Measurements from ENCODE around the gene TPRKB. TPM values are rescaled to one million over a fixed set of nuclear protein-coding genes. Genes with fewer than 3 reads are reported as not detected.

The TPRKB gene
- total RNA-seq, 1 experiment from 2014 or later: 44.7 TPM

DNA sequence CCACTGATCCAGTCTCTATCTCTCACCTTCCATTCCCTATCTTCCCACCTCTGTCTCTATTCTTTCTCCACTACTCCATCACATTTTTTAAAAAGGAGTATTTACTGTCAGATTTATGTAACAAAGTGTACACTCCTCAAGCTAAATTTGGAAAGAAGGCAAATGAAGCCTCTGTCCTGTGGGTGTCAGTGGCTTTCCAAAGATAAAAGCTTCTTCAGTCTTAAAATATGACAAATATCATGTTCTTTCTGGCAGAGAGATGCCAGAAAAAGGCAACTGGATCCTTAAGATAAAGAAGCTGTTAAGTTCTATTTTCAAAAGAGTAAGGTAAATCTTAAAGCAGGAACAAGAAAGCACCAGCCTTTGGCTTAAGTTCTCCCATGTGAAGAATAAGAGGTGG is 35.7 kb upstream of the TPRKB start:
- Histone ChIP-seq H3K79me1 (ENCODE audit: insufficient read depth, low read depth, low read length, poor library complexity, severe bottlenecking) (no peaks in the 10 kb centered on the region), H3K4ac (ENCODE audit: low read depth, low read length) (no peak overlapping the region), H3K27ac (ENCODE audit: insufficient read length, low read depth, low read length) (no peak overlapping the region), H2AK5ac (ENCODE audit: insufficient read length, low read length) (no peak overlapping the region), H3K79me2 (ENCODE audit: insufficient read depth, low read length) (no peaks in the 10 kb centered on the region; the same call in 1 of the 2 replicates), H3K23ac (ENCODE audit: insufficient read length, low read depth, low read length) (no peak overlapping the region), H4K5ac (ENCODE audit: insufficient read length, low read depth, low read length) (no peak overlapping the region), H2BK120ac (ENCODE audit: low read depth, low read length, poor library complexity, severe bottlenecking) (no peak overlapping the region), H2BK20ac (ENCODE audit: low read depth, low read length, poor library complexity, severe bottlenecking) (no peak overlapping the region), H3K27me3 (ENCODE audit: insufficient read depth, low read length) (no peaks in the 10 kb centered on the region), H3T11ph (ENCODE audit: low read length) (no peak overlapping the region), H3K4me2 (ENCODE audit: insufficient read depth, insufficient read length, low read length) (no peak overlapping the region), H2AFZ (ENCODE audit: low read length) (no peak overlapping the region), H2BK5ac (ENCODE audit: insufficient read length, low read length) (no peak overlapping the region), H4K20me1 (ENCODE audit: control insufficient read depth, insufficient read depth, insufficient read length) (no peaks in the 10 kb centered on the region), H2BK12ac (ENCODE audit: insufficient read length, low read depth, low read length) (no peak overlapping the region), H3K18ac (ENCODE audit: insufficient read length, low read depth, low read length) (no peak overlapping the region), H3K14ac (ENCODE audit: insufficient read depth, low read length) (no peak overlapping the region), H3K9me3 (ENCODE audit: control insufficient read depth, low read depth, low read length) (no peaks in the 10 kb centered on the region), H3K9ac (ENCODE audit: extremely low read depth, insufficient read length, low read length) (no peak overlapping the region), H2BK15ac (ENCODE audit: low read depth, low read length) (no peak overlapping the region), H4K91ac (ENCODE audit: insufficient read length, low read depth, low read length) (no peak overlapping the region), H3K4me1 (ENCODE audit: insufficient read depth, low read length) (no peaks in the 10 kb centered on the region), H3K23me2 (ENCODE audit: insufficient read length, low read depth, low read length, poor library complexity, severe bottlenecking) (no peaks in the 10 kb centered on the region), H3K56ac (ENCODE audit: insufficient read length, low read depth, low read length) (no peak overlapping the region), H4K8ac (replicated peaks; ENCODE audit: insufficient read length, low read depth, low read length) (no peak overlapping the region)
- no peaks in the 10 kb centered on the region for H3K27me3 Mint-ChIP-seq (ENCODE audit: low read depth)
- TF ChIP-seq, protein P1, sequence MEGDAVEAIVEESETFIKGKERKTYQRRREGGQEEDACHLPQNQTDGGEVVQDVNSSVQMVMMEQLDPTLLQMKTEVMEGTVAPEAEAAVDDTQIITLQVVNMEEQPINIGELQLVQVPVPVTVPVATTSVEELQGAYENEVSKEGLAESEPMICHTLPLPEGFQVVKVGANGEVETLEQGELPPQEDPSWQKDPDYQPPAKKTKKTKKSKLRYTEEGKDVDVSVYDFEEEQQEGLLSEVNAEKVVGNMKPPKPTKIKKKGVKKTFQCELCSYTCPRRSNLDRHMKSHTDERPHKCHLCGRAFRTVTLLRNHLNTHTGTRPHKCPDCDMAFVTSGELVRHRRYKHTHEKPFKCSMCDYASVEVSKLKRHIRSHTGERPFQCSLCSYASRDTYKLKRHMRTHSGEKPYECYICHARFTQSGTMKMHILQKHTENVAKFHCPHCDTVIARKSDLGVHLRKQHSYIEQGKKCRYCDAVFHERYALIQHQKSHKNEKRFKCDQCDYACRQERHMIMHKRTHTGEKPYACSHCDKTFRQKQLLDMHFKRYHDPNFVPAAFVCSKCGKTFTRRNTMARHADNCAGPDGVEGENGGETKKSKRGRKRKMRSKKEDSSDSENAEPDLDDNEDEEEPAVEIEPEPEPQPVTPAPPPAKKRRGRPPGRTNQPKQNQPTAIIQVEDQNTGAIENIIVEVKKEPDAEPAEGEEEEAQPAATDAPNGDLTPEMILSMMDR (conservative IDR thresholded peaks at IDR 0.05): no peak
- DNase-seq: no peak
- H3K9me3 Mint-ChIP-seq: no peaks in the 10 kb centered on the region
- H3K36me3 Mint-ChIP-seq (ENCODE audit: insufficient read depth in 1 of 3, low read depth in 3 of 3): peaks cover 20 to 78% (median 69%) of the 10 kb centered on the region in 3 experiments; a peak in 6 of 7 replicates
- no peak overlapping the region for H3K27ac Mint-ChIP-seq
- H3K4me3 Mint-ChIP-seq: no peak overlapping the region
- no peaks in the 10 kb centered on the region for H3K4me1 Mint-ChIP-seq

Data from H9 (cell line).